Omental fat pad (tissue), 4 donors: ENCODE measurements around the gene GFI1. TPM values are rescaled to one million over a fixed set of nuclear protein-coding genes. Genes with fewer than 3 reads are reported as not detected.

Source experiments
- ATAC-seq: fragments of 150-250 bp; one replicate; pipeline ENCODE4 v1.9.1; 2016; ENCODE audit warnings: mild to moderate bottlenecking, moderate library complexity; ENCODE audit not compliant: low FRiP score
- DNase-seq: peaks from one replicate; pipeline ENCODE4 v3.0.0-alpha.2; 2019; ENCODE audit warnings: low spot score
- CTCF ChIP-seq, 3 donors: fragments of 450-650 bp; IDR thresholded peaks; one replicate each; pipeline ENCODE4 v1.5.1; 2016 to 2017; ENCODE audit warnings: antibody characterized with exemption in 3 of 3, mild to moderate bottlenecking in 3 of 3, moderate library complexity in 2 of 3
- total RNA-seq, 4 donors: library from RNA; depleted of rRNA; stranded (reverse); fragments of >200 nt; gene quantifications; one replicate each; pipeline ENCODE4 v1.1.0, GENCODE V29; 2016

Gene GFI1
- total RNA-seq, 4 donors from 2014 or later: 0.93 to 2.9 (median 1.4) TPM

- DNase-seq (no peak), ATAC-seq (no peak)
- no peak for TF ChIP-seq CTCF (IDR thresholded peaks at IDR 0.05)
These were observed 15.5 kb upstream of the GFI1 start for GRCh38 chr1:92502247-92502646.

- DNase-seq: no peak
- no peak for ATAC-seq
- TF ChIP-seq CTCF (IDR thresholded peaks at IDR 0.05): no peak
These were observed 13.8 kb upstream of the GFI1 start for GRCh38 chr1:92500552-92500951.

GRCh38 chr1:92495392-92496063, 8.8 kb upstream of the GFI1 start:
- no peak for TF ChIP-seq CTCF (IDR thresholded peaks at IDR 0.05)
- DNase-seq (no peak), ATAC-seq (no peak)

GRCh38 chr1:92494485-92495141, 7.9 kb upstream of the GFI1 start:
- DNase-seq: no peak
- ATAC-seq: no peak
- no peak for TF ChIP-seq CTCF (IDR thresholded peaks at IDR 0.05)

GRCh38 chr1:92493139-92493538, 6.4 kb upstream of the GFI1 start:
- no peak for TF ChIP-seq CTCF (IDR thresholded peaks at IDR 0.05)
- no peak for DNase-seq

GRCh38 chr1:92488832-92489231, 2.1 kb upstream of the GFI1 start:
- no peak for DNase-seq
- TF ChIP-seq CTCF (IDR thresholded peaks at IDR 0.05): no peak
- ATAC-seq: no peak

More at GRCh38 chr1:92493139-92493538, 6.4 kb upstream of the GFI1 start:
- ATAC-seq: no peak

GRCh38 chr1:92488416-92488815, 1.7 kb upstream of the GFI1 start:
- no peak for DNase-seq
- no peak for ATAC-seq
- TF ChIP-seq CTCF (IDR thresholded peaks at IDR 0.05): no peak
